Measurements from ENCODE around the gene DIO3.

GRCh38 chr14:101559624-101560533 is 1.4 kb upstream of the DIO3 start:
- TF ChIP-seq CTCF (IDR thresholded peaks at IDR 0.05) (no peak), ZFX (IDR thresholded peaks at IDR 0.05; ENCODE audit: borderline replicate concordance) (no peak)
